Adrenal gland (tissue), 5 donors: ENCODE measurements around the gene ZNF827.

ENCODE experiments used
- POLR2A ChIP-seq, 2 donors: fragments of 450-650 bp; IDR thresholded peaks; one replicate each; pipeline ENCODE4 v1.6.1; 2017; ENCODE audit warnings: antibody characterized with exemption in 2 of 2, mild to moderate bottlenecking in 2 of 2, moderate library complexity in 1 of 2
- TF ChIP-seq, protein P1 (sequence below), 6 experiments: fragments of 450-650 bp in 4 of 6; fragments of 200-600 bp in 2 of 6; sonication (generic) in 1 of 6; IDR thresholded peaks; 1 replicate in 5 of 6; 2 replicates in 1 of 6; pipeline versions ENCODE4 v1.5.1 to v1.8.0; 2016 to 2021; ENCODE audit warnings: antibody characterized with exemption in 6 of 6, mild to moderate bottlenecking in 2 of 6, moderate library complexity in 1 of 6
- donor health status: DM: no; HTN: no; CAD: no.

DNA sequence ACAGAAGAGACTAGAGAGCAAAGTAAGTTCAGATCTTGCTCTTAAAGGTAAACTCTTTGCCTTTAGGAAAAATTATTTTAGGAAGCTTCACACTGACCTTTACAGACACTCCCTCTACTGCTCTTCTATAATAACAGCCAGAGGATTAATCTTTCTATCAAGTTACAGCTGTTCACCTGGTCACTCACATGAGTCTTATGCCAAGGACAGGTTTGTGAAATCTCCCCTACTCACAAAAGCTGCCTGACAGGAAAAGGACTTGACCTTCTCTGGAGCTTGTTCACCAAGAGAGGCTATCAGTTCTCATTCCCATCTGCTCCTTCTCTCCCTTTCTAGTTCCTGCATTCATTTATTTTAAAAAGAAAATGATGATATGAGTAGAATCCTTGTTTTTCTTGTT is 141.3 kb downstream of the ZNF827 start:
- TF ChIP-seq, protein P1, sequence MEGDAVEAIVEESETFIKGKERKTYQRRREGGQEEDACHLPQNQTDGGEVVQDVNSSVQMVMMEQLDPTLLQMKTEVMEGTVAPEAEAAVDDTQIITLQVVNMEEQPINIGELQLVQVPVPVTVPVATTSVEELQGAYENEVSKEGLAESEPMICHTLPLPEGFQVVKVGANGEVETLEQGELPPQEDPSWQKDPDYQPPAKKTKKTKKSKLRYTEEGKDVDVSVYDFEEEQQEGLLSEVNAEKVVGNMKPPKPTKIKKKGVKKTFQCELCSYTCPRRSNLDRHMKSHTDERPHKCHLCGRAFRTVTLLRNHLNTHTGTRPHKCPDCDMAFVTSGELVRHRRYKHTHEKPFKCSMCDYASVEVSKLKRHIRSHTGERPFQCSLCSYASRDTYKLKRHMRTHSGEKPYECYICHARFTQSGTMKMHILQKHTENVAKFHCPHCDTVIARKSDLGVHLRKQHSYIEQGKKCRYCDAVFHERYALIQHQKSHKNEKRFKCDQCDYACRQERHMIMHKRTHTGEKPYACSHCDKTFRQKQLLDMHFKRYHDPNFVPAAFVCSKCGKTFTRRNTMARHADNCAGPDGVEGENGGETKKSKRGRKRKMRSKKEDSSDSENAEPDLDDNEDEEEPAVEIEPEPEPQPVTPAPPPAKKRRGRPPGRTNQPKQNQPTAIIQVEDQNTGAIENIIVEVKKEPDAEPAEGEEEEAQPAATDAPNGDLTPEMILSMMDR (IDR thresholded peaks at IDR 0.05) = no peak
- TF ChIP-seq POLR2A (IDR thresholded peaks at IDR 0.05) = no peak
